HG02870 (cell line): ENCODE results near the gene EN1.
A peak's percentile ranks its signal among the peaks of the same experiment; 100 is the strongest.

ENCODE experiments used
- ATAC-seq: cut with Tn5 transposase; IDR thresholded peaks from one replicate; pipeline ENCODE4 v1.9.1; 2021; ENCODE audit warnings: mild to moderate bottlenecking, moderate library complexity; ENCODE audit not compliant: unreplicated experiment

The EN1 gene

GRCh38 chr2:118856330-118856977 lies 9.0 kb upstream of the EN1 start:
- ATAC-seq = no peak

- ATAC-seq = peak; percentile 87
Observed at GRCh38 chr2:118855451-118856279, 8.2 kb upstream of the EN1 start.

- ATAC-seq = no peak
Observed at GRCh38 chr2:118854507-118855345, 7.3 kb upstream of the EN1 start.

GRCh38 chr2:118853651-118854291 lies 6.3 kb upstream of the EN1 start:
- no peak for ATAC-seq

GRCh38 chr2:118853129-118853640 lies 5.7 kb upstream of the EN1 start:
- ATAC-seq = no peak

- ATAC-seq = no peak
Observed at GRCh38 chr2:118852605-118853128, 5.2 kb upstream of the EN1 start.

GRCh38 chr2:118851650-118852049 lies 4.2 kb upstream of the EN1 start:
- no peak for ATAC-seq

- no peak for ATAC-seq
Observed at GRCh38 chr2:118850901-118851415, 3.5 kb upstream of the EN1 start.

- no peak for ATAC-seq
Observed at GRCh38 chr2:118850168-118850900, 2.9 kb upstream of the EN1 start.

- no peak for ATAC-seq
Observed at GRCh38 chr2:118849226-118850167, 2.0 kb upstream of the EN1 start.

- ATAC-seq = no peak
Observed at GRCh38 chr2:118848381-118849225, 1.2 kb upstream of the EN1 start.

GRCh38 chr2:118847762-118848172 lies 319 bp upstream of the EN1 start:
- ATAC-seq = no peak

GRCh38 chr2:118846442-118846952 lies 951 bp downstream of the EN1 start:
- ATAC-seq = no peak

- no peak for ATAC-seq
Observed at GRCh38 chr2:118845522-118846441, 1.7 kb downstream of the EN1 start.

- ATAC-seq = no peak
Observed at GRCh38 chr2:118845005-118845521, 2.4 kb downstream of the EN1 start.
